ENCODE measurements around the gene GALNT2.

Gene GALNT2

GRCh38 chr1:230171356-230172015, 104.4 kb downstream of the GALNT2 start:
- DNase-seq = no peak

GRCh38 chr1:230172016-230172537, 105.0 kb downstream of the GALNT2 start:
- no peak for DNase-seq

GRCh38 chr1:230173187-230173975, 106.3 kb downstream of the GALNT2 start:
- DNase-seq = no peak

GRCh38 chr1:230174041-230174440, 107.0 kb downstream of the GALNT2 start:
- no peak for DNase-seq

GRCh38 chr1:230174471-230175162, 107.6 kb downstream of the GALNT2 start:
- no peak for DNase-seq

GRCh38 chr1:230175163-230175747, 108.2 kb downstream of the GALNT2 start:
- DNase-seq = no peak

- DNase-seq = no peak
Measured at GRCh38 chr1:230175839-230176238, 108.8 kb downstream of the GALNT2 start.

GRCh38 chr1:230176326-230176725, 109.3 kb downstream of the GALNT2 start:
- DNase-seq = no peak

- DNase-seq = no peak
Measured at GRCh38 chr1:230176871-230177411, 109.9 kb downstream of the GALNT2 start.

GRCh38 chr1:230179249-230179648, 112.2 kb downstream of the GALNT2 start:
- DNase-seq = no peak

GRCh38 chr1:230185076-230186001, 118.3 kb downstream of the GALNT2 start:
- no peak for DNase-seq

GRCh38 chr1:230186003-230186863, 119.2 kb downstream of the GALNT2 start:
- DNase-seq = no peak

GRCh38 chr1:230186874-230187273, 119.8 kb downstream of the GALNT2 start:
- no peak for DNase-seq

GRCh38 chr1:230187290-230187689, 120.3 kb downstream of the GALNT2 start:
- no peak for DNase-seq

GRCh38 chr1:230188826-230189225, 121.8 kb downstream of the GALNT2 start:
- no peak for DNase-seq

- no peak for DNase-seq
Measured at GRCh38 chr1:230189341-230189740, 122.3 kb downstream of the GALNT2 start.

GRCh38 chr1:230189824-230190223, 122.8 kb downstream of the GALNT2 start:
- DNase-seq = no peak

- DNase-seq = no peak
Measured at GRCh38 chr1:230191079-230191804, 124.2 kb downstream of the GALNT2 start.

GRCh38 chr1:230191855-230192254, 124.8 kb downstream of the GALNT2 start:
- DNase-seq = no peak

GRCh38 chr1:230194525-230194924, 127.5 kb downstream of the GALNT2 start:
- DNase-seq = no peak
